ENCODE data around the gene TMEM169. TPM values are rescaled to one million over a fixed set of nuclear protein-coding genes. Genes with fewer than 3 reads are reported as not detected.

The TMEM169 gene
- total and polyA plus RNA-seq, 2 of the 13 experiments (the other 11 are each of a cell fraction or from before 2014, with no cell fraction given), result 1.5 to 4.5 TPM

DNA sequence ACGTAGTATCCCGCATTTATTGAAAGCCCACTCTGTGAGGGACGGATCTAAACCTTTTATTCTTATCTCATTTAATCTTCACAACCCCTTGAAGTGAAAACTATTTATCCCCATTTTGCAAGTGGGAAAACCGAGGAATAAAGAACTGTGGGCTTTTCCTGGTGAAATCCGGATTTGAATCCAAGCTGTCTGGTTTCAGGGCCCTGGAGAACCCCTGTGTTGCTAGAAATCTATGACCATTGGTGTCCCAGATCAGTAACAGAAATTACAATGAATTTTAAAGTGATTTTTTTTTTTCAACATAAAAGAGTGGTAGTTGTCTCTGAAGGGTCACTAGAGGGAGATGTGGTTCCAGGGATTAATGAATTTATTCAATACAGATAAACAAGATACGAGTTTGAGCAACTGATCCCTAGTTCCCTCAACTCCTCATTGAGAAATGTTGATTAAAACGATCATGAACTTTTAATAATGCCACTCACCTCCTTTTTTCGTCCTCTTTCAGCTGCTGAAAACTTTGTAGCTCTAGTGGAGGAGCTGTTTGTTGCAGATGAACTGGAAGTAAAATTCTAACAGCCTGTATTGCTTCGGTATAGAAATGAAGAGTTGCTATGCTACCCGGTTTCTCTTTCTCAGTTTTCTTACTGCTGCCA is 28.4 kb downstream of the TMEM169 start:
- WGBS (ENCODE audit: low lambda C conversion rate), result under 1% methylated on average over 10 of the region's 10 CpGs
- CTCF ChIA-PET (ENCODE audit: low intra/inter-chr PET ratio, low total read pairs), result no interaction called here
- ATAC-seq (no peak), DNase-seq (ENCODE audit: low spot score) (peak; percentile 46), FAIRE-seq (no peak)
- TSS peak; percentile 63 for BruUV-seq (replicated peaks)
- POLR2A ChIA-PET, result interaction anchor here (0.7 to 6.9 kb wide), 7 partner anchors 10 to 53 kb away, joined by 3 to 131 read pairs (median 4); partner anchors contain the start of genes PECR and TMEM169
- H2AFZ ChIP-seq (ENCODE audit: low read length), result no peak overlapping the region
- peaks cover 7 to 37% of the 10 kb centered on the region in 2 experiments for H3K36me3 ChIP-seq (replicated peaks in 1 of 2; ENCODE audit: control insufficient read depth in 1 of 2, insufficient read depth in 2 of 2, low read length in 2 of 2)
- peaks cover 39% of the 10 kb centered on the region for H3K79me2 ChIP-seq (ENCODE audit: insufficient read depth, low read length)
- intact Hi-C loops (cut with micrococcal nuclease; ENCODE audit: unreplicated experiment) (loop anchor here (1.0 to 5.0 kb wide), 6 partner anchors 26 to 392 kb away; no protein-coding TSS in a partner anchor), in situ Hi-C loops (cut with HindIII; ENCODE audit: extremely low pct_ligation_motif_present, low pct_unique_long_range_greater_than_20kb) (no loop called here)
- H3K27me3 ChIP-seq (ENCODE audit: control insufficient read depth in 1 of 2, insufficient read depth in 2 of 2, low read length in 2 of 2), result no peaks in the 10 kb centered on the region; a peak in 1 of 5 replicates
- H3K9ac ChIP-seq (ENCODE audit: insufficient read depth, low read depth, low read length), result peak overlapping the region; percentile 93
- no peaks in the 10 kb centered on the region for H3K9me3 ChIP-seq (ENCODE audit: low read length)
- peak overlapping the region; percentile 72 for H3K4me2 ChIP-seq (ENCODE audit: low read depth, low read length)
- H3K4me1 ChIP-seq (ENCODE audit: insufficient read depth, low read length), result peaks cover 74% of the 10 kb centered on the region
- H3K4me3 ChIP-seq (replicated peaks in 1 of 3; ENCODE audit: insufficient read depth in 1 of 3, low read depth in 2 of 3, low read length in 3 of 3), result peak overlapping the region; percentile 88 to 100 (median 98)
- H4K20me1 ChIP-seq (ENCODE audit: insufficient read depth, low read length), result no peaks in the 10 kb centered on the region
- peak overlapping the region; percentile 76 for H3K27ac ChIP-seq (ENCODE audit: extremely low read length, insufficient read depth, low read length)
- TF ChIP-seq, protein P1, sequence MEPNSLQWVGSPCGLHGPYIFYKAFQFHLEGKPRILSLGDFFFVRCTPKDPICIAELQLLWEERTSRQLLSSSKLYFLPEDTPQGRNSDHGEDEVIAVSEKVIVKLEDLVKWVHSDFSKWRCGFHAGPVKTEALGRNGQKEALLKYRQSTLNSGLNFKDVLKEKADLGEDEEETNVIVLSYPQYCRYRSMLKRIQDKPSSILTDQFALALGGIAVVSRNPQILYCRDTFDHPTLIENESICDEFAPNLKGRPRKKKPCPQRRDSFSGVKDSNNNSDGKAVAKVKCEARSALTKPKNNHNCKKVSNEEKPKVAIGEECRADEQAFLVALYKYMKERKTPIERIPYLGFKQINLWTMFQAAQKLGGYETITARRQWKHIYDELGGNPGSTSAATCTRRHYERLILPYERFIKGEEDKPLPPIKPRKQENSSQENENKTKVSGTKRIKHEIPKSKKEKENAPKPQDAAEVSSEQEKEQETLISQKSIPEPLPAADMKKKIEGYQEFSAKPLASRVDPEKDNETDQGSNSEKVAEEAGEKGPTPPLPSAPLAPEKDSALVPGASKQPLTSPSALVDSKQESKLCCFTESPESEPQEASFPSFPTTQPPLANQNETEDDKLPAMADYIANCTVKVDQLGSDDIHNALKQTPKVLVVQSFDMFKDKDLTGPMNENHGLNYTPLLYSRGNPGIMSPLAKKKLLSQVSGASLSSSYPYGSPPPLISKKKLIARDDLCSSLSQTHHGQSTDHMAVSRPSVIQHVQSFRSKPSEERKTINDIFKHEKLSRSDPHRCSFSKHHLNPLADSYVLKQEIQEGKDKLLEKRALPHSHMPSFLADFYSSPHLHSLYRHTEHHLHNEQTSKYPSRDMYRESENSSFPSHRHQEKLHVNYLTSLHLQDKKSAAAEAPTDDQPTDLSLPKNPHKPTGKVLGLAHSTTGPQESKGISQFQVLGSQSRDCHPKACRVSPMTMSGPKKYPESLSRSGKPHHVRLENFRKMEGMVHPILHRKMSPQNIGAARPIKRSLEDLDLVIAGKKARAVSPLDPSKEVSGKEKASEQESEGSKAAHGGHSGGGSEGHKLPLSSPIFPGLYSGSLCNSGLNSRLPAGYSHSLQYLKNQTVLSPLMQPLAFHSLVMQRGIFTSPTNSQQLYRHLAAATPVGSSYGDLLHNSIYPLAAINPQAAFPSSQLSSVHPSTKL (CRISPR knock-in tag; IDR thresholded peaks at IDR 0.05), result 0 out of 2 replicates have a peak, but pooled peaks have one; percentile 4
- TF ChIP-seq ZSCAN29 (CRISPR knock-in tag; conservative IDR thresholded peaks at IDR 0.05), result no peak
- TF ChIP-seq, protein P2, sequence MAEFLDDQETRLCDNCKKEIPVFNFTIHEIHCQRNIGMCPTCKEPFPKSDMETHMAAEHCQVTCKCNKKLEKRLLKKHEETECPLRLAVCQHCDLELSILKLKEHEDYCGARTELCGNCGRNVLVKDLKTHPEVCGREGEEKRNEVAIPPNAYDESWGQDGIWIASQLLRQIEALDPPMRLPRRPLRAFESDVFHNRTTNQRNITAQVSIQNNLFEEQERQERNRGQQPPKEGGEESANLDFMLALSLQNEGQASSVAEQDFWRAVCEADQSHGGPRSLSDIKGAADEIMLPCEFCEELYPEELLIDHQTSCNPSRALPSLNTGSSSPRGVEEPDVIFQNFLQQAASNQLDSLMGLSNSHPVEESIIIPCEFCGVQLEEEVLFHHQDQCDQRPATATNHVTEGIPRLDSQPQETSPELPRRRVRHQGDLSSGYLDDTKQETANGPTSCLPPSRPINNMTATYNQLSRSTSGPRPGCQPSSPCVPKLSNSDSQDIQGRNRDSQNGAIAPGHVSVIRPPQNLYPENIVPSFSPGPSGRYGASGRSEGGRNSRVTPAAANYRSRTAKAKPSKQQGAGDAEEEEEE (CRISPR knock-in tag; IDR thresholded peaks at IDR 0.05; ENCODE audit: borderline replicate concordance), result 0 out of 2 replicates have a peak, but pooled peaks have one; percentile 25
- TF ChIP-seq CREBL2 (CRISPR knock-in tag; IDR thresholded peaks at IDR 0.05; ENCODE audit: borderline replicate concordance), result no peak
- TF ChIP-seq HIVEP1 (CRISPR knock-in tag; IDR thresholded peaks at IDR 0.05), result no peak
- peak; percentile 42 for TF ChIP-seq KMT2B (CRISPR knock-in tag; IDR thresholded peaks at IDR 0.05)
- peak; percentile 60; the same call in 1 of the 2 replicates for TF ChIP-seq HOXA5 (CRISPR knock-in tag; IDR thresholded peaks at IDR 0.05)
- TF ChIP-seq ZBTB1 (CRISPR knock-in tag; IDR thresholded peaks at IDR 0.05; ENCODE audit: borderline replicate concordance), result no peak
- TF ChIP-seq ELF3 (CRISPR knock-in tag; IDR thresholded peaks at IDR 0.05), result peak; percentile 21; the same call in 1 of the 2 replicates
- TF ChIP-seq ZNF710 (CRISPR knock-in tag; IDR thresholded peaks at IDR 0.05; ENCODE audit: borderline replicate concordance), result no peak
- TF ChIP-seq, protein P3, sequence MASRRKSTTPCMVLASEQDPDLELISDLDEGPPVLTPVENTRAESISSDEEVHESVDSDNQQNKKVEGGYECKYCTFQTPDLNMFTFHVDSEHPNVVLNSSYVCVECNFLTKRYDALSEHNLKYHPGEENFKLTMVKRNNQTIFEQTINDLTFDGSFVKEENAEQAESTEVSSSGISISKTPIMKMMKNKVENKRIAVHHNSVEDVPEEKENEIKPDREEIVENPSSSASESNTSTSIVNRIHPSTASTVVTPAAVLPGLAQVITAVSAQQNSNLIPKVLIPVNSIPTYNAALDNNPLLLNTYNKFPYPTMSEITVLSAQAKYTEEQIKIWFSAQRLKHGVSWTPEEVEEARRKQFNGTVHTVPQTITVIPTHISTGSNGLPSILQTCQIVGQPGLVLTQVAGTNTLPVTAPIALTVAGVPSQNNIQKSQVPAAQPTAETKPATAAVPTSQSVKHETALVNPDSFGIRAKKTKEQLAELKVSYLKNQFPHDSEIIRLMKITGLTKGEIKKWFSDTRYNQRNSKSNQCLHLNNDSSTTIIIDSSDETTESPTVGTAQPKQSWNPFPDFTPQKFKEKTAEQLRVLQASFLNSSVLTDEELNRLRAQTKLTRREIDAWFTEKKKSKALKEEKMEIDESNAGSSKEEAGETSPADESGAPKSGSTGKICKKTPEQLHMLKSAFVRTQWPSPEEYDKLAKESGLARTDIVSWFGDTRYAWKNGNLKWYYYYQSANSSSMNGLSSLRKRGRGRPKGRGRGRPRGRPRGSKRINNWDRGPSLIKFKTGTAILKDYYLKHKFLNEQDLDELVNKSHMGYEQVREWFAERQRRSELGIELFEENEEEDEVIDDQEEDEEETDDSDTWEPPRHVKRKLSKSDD (CRISPR knock-in tag; IDR thresholded peaks at IDR 0.05; ENCODE audit: low read depth), result no peak
- no peak for TF ChIP-seq HNF4A (CRISPR knock-in tag; IDR thresholded peaks at IDR 0.05)
